Raji (cell line): ENCODE data around the gene SLC25A24.

Experiments
- POLR2A ChIP-seq: IDR thresholded peaks from 2 replicates; pipeline ENCODE4 v1.6.1; 2011; ENCODE audit warnings: low read depth, low read length, control low read depth; ENCODE audit not compliant: insufficient read depth

SLC25A24 gene

DNA sequence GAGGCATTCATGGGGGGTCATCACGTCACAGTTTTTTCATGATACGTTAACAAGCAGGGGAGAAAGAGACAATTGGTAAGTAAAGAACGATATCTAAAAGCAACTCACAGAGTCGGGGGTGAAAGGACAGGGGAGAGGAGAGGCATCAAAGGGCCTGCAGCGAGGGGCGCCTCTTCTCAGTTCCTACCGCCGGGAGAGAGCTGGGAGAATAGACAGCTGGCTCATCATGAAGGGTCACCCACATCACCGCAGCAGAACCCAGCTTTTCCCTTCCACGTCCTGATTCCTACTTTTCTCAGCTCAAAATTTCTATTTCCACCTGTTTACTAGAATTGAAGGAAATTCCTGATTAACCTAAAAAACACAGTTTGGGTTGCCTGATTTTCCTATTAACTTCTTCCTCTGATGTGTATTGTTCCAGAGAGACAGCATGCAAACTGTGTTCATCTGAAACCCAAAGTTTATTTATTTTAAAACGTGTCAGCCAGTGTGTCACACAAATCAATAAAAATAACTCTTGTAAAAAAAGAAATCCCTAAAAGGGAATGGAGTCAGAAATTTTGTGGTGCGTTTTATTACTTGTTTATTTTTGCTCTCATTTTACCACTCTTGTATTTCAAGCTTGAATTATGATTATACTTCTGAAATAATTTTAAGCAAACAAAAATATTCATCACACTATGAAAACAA is 75.4 kb downstream of the SLC25A24 start:
- no peak for TF ChIP-seq POLR2A

- TF ChIP-seq POLR2A: no peak
These were observed 76.1 kb downstream of the SLC25A24 start for GRCh38 chr1:108124023-108124422.

- no peak for TF ChIP-seq POLR2A
These were observed 78.6 kb downstream of the SLC25A24 start for GRCh38 chr1:108121358-108122143.

- no peak for TF ChIP-seq POLR2A
These were observed 80.0 kb downstream of the SLC25A24 start for GRCh38 chr1:108120163-108120562.

DNA sequence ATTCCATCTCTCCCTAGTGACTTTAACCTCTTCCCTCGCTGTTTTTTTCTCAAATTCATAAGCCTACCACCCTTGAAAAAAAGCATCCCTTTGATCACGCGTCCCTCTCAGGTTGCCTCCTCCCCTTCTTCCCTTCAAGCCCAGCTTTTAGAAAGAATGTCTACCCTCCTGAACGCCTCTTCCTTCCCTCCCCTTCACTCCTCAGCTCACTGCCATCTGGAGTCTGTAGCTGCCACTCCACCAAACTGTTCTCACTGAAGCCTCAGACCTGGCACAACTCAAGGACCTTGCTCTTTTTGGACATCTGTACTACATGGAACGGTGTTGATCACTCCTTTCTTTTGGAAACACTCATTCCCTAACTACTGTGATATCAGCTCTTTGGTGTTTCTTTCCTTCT is 80.6 kb downstream of the SLC25A24 start:
- TF ChIP-seq POLR2A: no peak

DNA sequence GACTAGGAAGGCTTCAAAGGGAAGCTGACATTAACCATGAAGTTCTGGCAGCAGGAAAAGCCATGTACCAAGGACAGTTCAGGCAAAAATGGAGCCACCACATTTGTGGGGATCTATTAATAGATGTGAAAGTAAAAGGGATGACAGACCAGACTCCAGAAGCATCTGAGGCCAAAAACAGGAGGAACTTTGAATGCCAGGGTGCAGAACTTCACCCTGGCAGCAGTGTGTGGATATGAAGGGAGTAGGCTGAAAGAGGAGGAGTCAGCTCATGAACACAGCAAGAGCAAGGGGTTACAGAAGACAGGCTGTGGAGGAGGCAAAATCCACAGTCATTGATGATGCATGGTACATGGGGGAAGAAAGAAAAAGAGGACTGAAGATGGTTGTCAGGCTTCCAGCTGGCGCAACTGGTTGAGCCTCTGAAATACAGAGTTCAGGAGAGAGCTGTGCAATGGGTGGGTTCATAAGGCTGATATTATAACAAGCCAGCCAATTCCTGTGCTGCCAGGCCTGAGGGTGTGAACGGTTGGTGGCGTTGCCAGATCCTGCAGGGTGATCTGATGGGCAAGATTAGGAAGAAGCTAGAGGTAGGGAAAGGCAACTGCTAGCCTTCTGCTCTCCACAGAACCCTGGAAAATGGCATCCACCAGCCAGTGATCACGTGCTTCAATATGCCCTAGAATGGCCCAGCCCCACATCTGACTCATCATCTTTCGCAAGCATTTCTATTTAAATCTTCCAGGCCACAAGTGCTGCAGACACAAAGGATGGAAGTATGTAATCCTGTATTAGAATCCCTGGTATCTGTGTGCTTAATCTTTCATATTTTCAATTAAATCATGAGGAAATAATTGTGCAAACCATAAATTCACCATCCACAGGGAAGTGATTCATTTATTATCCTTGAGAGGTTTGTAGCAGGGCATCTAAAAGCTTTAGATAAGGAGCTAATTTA is 81.9 kb downstream of the SLC25A24 start:
- no peak for TF ChIP-seq POLR2A

GRCh38 chr1:108117237-108117636 is 82.9 kb downstream of the SLC25A24 start:
- no peak for TF ChIP-seq POLR2A

DNA sequence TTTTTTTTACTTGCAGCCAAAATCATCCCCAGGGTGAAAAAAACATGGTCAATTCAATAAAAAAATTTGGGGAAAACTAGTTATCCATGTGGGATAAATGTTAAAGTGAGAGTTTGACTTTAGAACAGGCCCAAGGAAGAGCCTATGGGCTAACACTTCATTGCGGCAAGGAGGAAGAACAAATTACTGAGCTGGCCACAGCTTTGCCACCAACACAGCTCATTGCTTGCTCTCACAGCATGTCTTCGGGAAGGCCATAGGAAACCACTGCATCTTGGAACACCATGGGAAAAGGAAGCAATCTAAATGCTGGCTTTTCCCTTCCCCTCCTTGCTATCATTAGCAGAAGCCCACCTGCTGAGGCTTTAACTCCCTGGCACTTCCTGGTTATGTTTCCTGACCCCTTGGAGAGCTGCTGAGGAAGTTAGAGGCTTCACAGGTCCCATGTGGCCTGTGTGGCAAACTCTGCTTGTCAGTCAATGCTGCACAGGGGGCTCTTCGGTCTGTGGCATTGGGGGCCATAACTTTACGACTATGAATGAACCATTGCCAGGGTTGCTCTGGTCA is 86.0 kb downstream of the SLC25A24 start:
- TF ChIP-seq POLR2A: no peak

GRCh38 chr1:108113496-108113895 is 86.6 kb downstream of the SLC25A24 start:
- no peak for TF ChIP-seq POLR2A

GRCh38 chr1:108109295-108109973 is 90.7 kb downstream of the SLC25A24 start:
- TF ChIP-seq POLR2A: no peak

DNA sequence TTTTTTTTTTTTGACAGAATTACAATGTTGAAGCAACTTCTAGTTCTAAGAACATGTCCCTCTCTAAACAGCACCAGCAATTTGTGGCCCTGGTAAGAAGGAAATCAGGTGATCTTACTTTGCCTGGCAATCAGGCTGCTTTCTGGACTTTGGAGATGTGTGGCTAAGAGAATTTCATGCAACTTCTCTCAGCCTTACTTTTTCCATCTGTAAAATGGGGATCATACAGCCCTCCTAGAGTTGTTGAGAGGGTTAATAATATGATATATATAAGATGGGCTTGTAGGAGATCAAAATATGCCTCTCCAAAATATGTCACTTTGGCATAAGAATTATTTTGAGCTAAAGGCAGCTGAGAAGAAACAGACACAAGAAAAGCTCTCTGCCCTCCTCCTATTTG is 92.0 kb downstream of the SLC25A24 start:
- TF ChIP-seq POLR2A: no peak

- no peak for TF ChIP-seq POLR2A
These were observed 92.5 kb downstream of the SLC25A24 start for GRCh38 chr1:108107658-108108057.

- no peak for TF ChIP-seq POLR2A
These were observed 93.4 kb downstream of the SLC25A24 start for GRCh38 chr1:108106775-108107174.

DNA sequence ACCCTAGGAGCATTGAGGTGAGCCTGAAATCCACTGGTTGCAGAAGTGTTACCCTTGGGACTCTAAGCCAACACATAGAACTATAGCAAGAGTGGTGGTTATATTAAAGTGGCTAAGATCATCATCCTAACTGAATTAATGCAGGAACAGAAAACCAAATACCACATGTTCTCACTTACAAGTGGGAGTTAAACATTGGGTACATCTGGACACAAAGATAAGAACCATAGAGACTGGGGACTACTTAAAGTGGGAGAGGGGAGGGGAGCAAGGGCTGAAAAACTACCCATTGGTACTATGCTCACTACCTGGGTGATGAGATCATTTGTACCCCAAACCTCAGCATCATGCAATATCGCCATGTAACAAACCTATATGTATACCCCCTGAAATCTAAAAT is 100.0 kb downstream of the SLC25A24 start:
- TF ChIP-seq POLR2A: no peak
